K562 (cell line): Measurements from ENCODE around the gene ST6GALNAC6. TPM values are rescaled to one million over a fixed set of nuclear protein-coding genes. Genes with fewer than 3 reads are reported as not detected.

Experiments used
- ARID3A ChIP-seq: IDR thresholded peaks from 2 replicates; pipeline ENCODE4 v1.6.1; 2012; ENCODE audit warnings: low read depth, low read length, improper control_type of control experiment, borderline replicate concordance
- ATF7 ChIP-seq: fragments of 450-650 bp; IDR thresholded peaks from 2 replicates; pipeline ENCODE4 v1.7.1; 2014; ENCODE audit warnings: mild to moderate bottlenecking, moderate library complexity
- CLOCK ChIP-seq: fragments of 250-450 bp; sonication (Bioruptor Pico); IDR thresholded peaks from 2 replicates; pipeline ENCODE4 v1.4.0; 2020; ENCODE audit warnings: mild to moderate bottlenecking, moderate library complexity, borderline replicate concordance
- COPS2 ChIP-seq: fragments of 450-650 bp; conservative IDR thresholded peaks from 2 replicates; pipeline ENCODE4 v1.6.1; 2016; ENCODE audit warnings: mild to moderate bottlenecking, moderate library complexity
- CTBP1 ChIP-seq: fragments of 450-650 bp; IDR thresholded peaks from 2 replicates; pipeline ENCODE4 v1.6.1; 2016; ENCODE audit warnings: borderline replicate concordance
- EP400 ChIP-seq: fragments of 450-650 bp; IDR thresholded peaks from 2 replicates; pipeline ENCODE4 v1.6.1; 2017; ENCODE audit warnings: antibody characterized with exemption, mild to moderate bottlenecking, moderate library complexity
- ESRRA ChIP-seq: fragments of 450-650 bp; IDR thresholded peaks from 2 replicates; pipeline ENCODE4 v1.6.1; 2014; ENCODE audit warnings: low read depth, mild to moderate bottlenecking, moderate library complexity, borderline replicate concordance
- GATA2 ChIP-seq: sonication (generic); formaldehyde crosslinking; IDR thresholded peaks from 2 replicates; pipeline ENCODE4 v1.4.0; 2020; ENCODE audit warnings: mild to moderate bottlenecking, missing genetic modification reagents
- HDAC1 ChIP-seq, 2 experiments: fragments of 450-650 bp; IDR thresholded peaks; 2 replicates each; pipeline ENCODE4 v1.6.1; 2016 to 2017; ENCODE audit warnings: inconsistent platforms in 1 of 2, mild to moderate bottlenecking in 1 of 2, moderate library complexity in 1 of 2
- JUND ChIP-seq, 2 experiments: IDR thresholded peaks; 2 replicates in 1 of 2; 3 replicates in 1 of 2; pipeline ENCODE4 v1.6.1; 2011; ENCODE audit warnings: borderline replicate concordance in 2 of 2, low read depth in 2 of 2, low read length in 2 of 2, improper control_type of control experiment in 1 of 2, missing biosample characterization in 1 of 2, missing genetic modification characterization in 1 of 2, missing genetic modification reagents in 1 of 2
- MEIS2 ChIP-seq: fragments of 450-650 bp; IDR thresholded peaks from 2 replicates; pipeline ENCODE4 v1.6.1; 2014; ENCODE audit warnings: mild to moderate bottlenecking; ENCODE audit not compliant: partially characterized antibody
- MTA1 ChIP-seq: fragments of 450-650 bp; IDR thresholded peaks from 2 replicates; pipeline ENCODE4 v1.6.1; 2017; ENCODE audit warnings: borderline replicate concordance
- MTA3 ChIP-seq: fragments of 450-650 bp; formaldehyde crosslinking; IDR thresholded peaks from 2 replicates; pipeline ENCODE4 v1.6.1; 2017; ENCODE audit warnings: mild to moderate bottlenecking, borderline replicate concordance
- NCOA2 ChIP-seq, 2 experiments: fragments of 450-650 bp; IDR thresholded peaks; 2 replicates each; pipeline ENCODE4 v1.6.1; 2018; ENCODE audit warnings: mild to moderate bottlenecking in 2 of 2, moderate library complexity in 1 of 2; ENCODE audit not compliant: partially characterized antibody in 2 of 2
- PHF21A ChIP-seq: fragments of 450-650 bp; IDR thresholded peaks from 2 replicates; pipeline ENCODE4 v1.6.1; 2017; ENCODE audit warnings: low read depth, borderline replicate concordance
- RBFOX2 ChIP-seq: fragments of 200-400 bp; formaldehyde crosslinking; IDR thresholded peaks from 2 replicates; pipeline ENCODE4 v1.6.1; 2017; ENCODE audit warnings: low read depth, mild to moderate bottlenecking, low read length, moderate library complexity
- SMARCA4 ChIP-seq: fragments of 450-650 bp; IDR thresholded peaks from 2 replicates; pipeline ENCODE4 v1.6.1; 2016
- SMARCB1 ChIP-seq: IDR thresholded peaks from 2 replicates; pipeline ENCODE4 v1.6.1; 2011; ENCODE audit warnings: improper control_type of control experiment, low read depth; ENCODE audit not compliant: insufficient read length
- SMARCE1 ChIP-seq: fragments of 450-650 bp; IDR thresholded peaks from 2 replicates; pipeline ENCODE4 v1.7.1; 2016; ENCODE audit warnings: mild to moderate bottlenecking
- STAT5A ChIP-seq: IDR thresholded peaks from 2 replicates; pipeline ENCODE4 v1.6.1; 2012; ENCODE audit warnings: low read length, inconsistent platforms, borderline replicate concordance
- TARDBP ChIP-seq: fragments of 450-650 bp; IDR thresholded peaks from 2 replicates; pipeline ENCODE4 v1.6.1; 2016
- ZBTB33 ChIP-seq: sonication (generic); formaldehyde crosslinking; IDR thresholded peaks from 2 replicates; pipeline ENCODE4 v1.8.1; 2023; ENCODE audit warnings: mild to moderate bottlenecking, missing genetic modification reagents
- ZBTB8A ChIP-seq: fragments of 450-650 bp; IDR thresholded peaks from 2 replicates; pipeline ENCODE4 v1.6.1; 2018; ENCODE audit warnings: mild to moderate bottlenecking, moderate library complexity; ENCODE audit not compliant: partially characterized antibody
- ZNF644 ChIP-seq: fragments of 200-800 bp; sonication (Bioruptor generic); IDR thresholded peaks from 2 replicates; pipeline ENCODE4 v1.6.1; 2016; ENCODE audit warnings: low read depth, missing genetic modification characterization, missing compliant biosample characterization
- polyA plus RNA-seq, 8 experiments: library from polyadenylated mRNA; depleted of rRNA in 4 of 8; stranded (reverse) in 5 of 8; unstranded in 3 of 8; fragments of >200 nt; fragmentation: Nextera tagmentation in 2 of 8; fragmentation: Illumina TruSeq in 1 of 8; extraction: Ambion mirVana in 2 of 8; extraction: Trizol in 1 of 8; gene quantifications; 2 replicates each; pipeline versions ENCODE4 v1.2.1 to v1.2.3, GENCODE V29; 2011 to 2014; ENCODE audit warnings: inconsistent platforms in 1 of 8, missing spikeins in 1 of 8
- total RNA-seq, 7 experiments: library from RNA; depleted of rRNA in 6 of 7; stranded (reverse); fragments of >200 nt in 6 of 7; fragmentation: Illumina TruSeq in 2 of 7; extraction: Trizol in 2 of 7; gene quantifications; 2 replicates each; pipeline versions ENCODE4 v1.2.1 to v1.2.3, GENCODE V29; 2011 to 2021; ENCODE audit warnings: low replicate concordance in 1 of 7

The ST6GALNAC6 gene
- total and polyA plus RNA-seq, 9 of the 15 experiments (the other 6 are each of a cell fraction or from before 2014, with no cell fraction given) = 0.13 to 23.0 (median 14.5) TPM

- peak; percentile 52; the same call in 1 of the 2 replicates for TF ChIP-seq EP400
- TF ChIP-seq JUND (IDR thresholded peaks at IDR 0.05; ENCODE audit: borderline replicate concordance, low read depth, low read length) = peak; percentile 97
- TF ChIP-seq JUND (tag; IDR thresholded peaks at IDR 0.05; ENCODE audit: borderline replicate concordance, low read depth, low read length) = peak; percentile 96; the same call in 2 of the 3 replicates
- no peak for TF ChIP-seq ZNF644 (tag)
- TF ChIP-seq SMARCB1 = no peak
- TF ChIP-seq COPS2 = no peak
- 0 out of 2 replicates have a peak, but pooled peaks have one; percentile 57 for TF ChIP-seq TARDBP
- no peak for TF ChIP-seq GATA2
- TF ChIP-seq RBFOX2 = no peak
- peak; percentile 74 for TF ChIP-seq ATF7
- TF ChIP-seq SMARCA4 = peak; percentile 87
- peak; percentile 66 for TF ChIP-seq MEIS2
- 0 out of 2 replicates have a peak, but pooled peaks have one; percentile 9 for TF ChIP-seq ARID3A
- peak in 1 of 2 experiments; percentile 66; a peak in 1 of 4 replicates for TF ChIP-seq HDAC1 (IDR thresholded peaks at IDR 0.05)
- TF ChIP-seq STAT5A = no peak
- peak; percentile 78; the same call in 1 of the 2 replicates for TF ChIP-seq MTA3
- peak; percentile 90 for TF ChIP-seq SMARCE1
- TF ChIP-seq NCOA2 (IDR thresholded peaks at IDR 0.05; ENCODE audit: partially characterized antibody in 2 of 2) = no peak
- no peak for TF ChIP-seq CLOCK (CRISPR knock-in tag)
- no peak for TF ChIP-seq ZBTB8A
- peak; percentile 67 for TF ChIP-seq MTA1
- TF ChIP-seq CTBP1 = peak; percentile 80
- peak; percentile 71 for TF ChIP-seq ZBTB33 (CRISPR knock-in tag)
- TF ChIP-seq ESRRA = peak; percentile 54; the same call in 1 of the 2 replicates
- TF ChIP-seq PHF21A = 0 out of 2 replicates have a peak, but pooled peaks have one; percentile 74
Measured at GRCh38 chr9:127919253-127919815, 19.9 kb upstream of the ST6GALNAC6 start (continued).
